Frontal cortex (tissue), 4 donors: ENCODE data around the gene IQUB. TPM values are rescaled to one million over a fixed set of nuclear protein-coding genes. Genes with fewer than 3 reads are reported as not detected.
"Not testable (repeated sequence)": the region's sequence is repeated elsewhere in the genome, so short reads cannot be mapped to it uniquely, and the experiment has no call there.

Experiments
- DNase-seq, 2 donors: peaks; one replicate each; pipeline ENCODE4 v3.0.0; 2012; ENCODE audit warnings: low spot score in 2 of 2
- FAIRE-seq: peaks from 2 replicates; lab custom pipeline; 2012; peaks lifted over from hg19 to GRCh38; lab: Jason Lieb, UNC
- total RNA-seq: library from RNA; depleted of rRNA; stranded (reverse); fragments of >200 nt; gene quantifications from one replicate; pipeline ENCODE4 v1.2.3, GENCODE V29; 2014
- donor health status: control.
- donor health status: control.
- donor health status: control.

Gene IQUB
- total RNA-seq, 1 donor from 2014 or later: 2.0 TPM

DNA sequence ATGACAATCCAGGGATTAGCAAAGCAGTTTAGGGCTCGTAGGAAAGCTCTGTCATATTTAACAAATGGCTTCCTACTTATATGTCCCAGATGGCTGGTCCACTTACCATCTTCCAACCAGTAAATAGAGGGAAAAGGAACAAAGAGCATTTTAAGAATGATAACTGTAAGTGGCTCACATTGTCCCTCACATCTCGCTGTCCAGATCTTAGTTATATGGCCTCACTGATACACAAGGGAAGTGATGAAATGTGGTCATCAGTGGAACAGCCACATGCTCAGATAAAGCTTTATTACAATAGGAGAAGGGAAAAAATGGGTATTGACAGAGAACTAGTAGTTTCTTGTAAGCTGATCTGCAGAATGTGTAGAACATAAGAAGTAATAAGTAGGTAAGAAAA is 35.8 kb downstream of the IQUB start:
- FAIRE-seq: no peak
- no peak for DNase-seq

DNA sequence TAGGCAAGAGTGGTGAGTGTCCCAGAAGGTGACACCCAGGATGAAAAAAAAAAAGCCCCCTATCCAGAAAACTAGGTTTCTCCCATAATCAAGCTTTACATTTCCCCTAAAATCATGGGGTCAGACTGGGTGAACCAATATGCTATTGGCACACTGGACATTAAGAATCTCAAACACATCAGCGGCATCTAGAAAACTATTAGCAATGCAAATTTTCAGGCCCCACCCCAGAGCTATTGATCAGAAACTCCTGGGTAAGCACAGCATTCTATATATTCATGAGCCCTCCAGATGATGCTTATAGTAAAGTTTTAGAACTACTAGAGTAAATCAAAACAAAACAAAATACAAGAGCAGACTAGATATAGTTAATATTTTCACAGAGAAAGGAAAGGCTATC is 36.4 kb downstream of the IQUB start:
- FAIRE-seq: no peak
- DNase-seq: no peak

DNA sequence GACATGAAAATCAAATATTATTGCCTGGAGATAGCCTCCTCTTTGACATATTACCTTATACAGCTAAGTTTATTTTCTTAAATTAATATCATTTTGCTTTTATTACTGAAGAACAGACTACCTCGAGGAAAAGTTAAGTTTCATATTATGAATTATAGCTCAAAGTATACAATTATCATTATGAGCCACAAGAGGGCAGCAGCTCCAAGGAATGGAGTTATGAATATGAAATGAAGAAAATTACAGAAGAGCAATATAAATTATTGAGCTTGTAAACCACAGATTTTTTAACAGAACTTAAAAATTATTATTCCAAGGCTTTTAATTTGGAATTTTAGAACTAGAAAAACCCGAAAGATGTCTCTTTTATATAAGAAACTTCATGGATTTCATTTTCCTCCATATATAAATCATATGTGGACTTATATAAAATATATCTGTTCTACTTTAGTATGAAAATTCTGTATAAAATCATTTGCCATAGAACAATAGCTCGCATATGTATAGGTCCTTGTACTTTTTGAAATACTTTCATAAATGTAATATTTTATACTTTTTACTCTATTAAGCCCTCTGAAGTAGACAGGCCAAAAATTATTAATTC is 40.1 kb downstream of the IQUB start:
- FAIRE-seq: peak; percentile 92

DNA sequence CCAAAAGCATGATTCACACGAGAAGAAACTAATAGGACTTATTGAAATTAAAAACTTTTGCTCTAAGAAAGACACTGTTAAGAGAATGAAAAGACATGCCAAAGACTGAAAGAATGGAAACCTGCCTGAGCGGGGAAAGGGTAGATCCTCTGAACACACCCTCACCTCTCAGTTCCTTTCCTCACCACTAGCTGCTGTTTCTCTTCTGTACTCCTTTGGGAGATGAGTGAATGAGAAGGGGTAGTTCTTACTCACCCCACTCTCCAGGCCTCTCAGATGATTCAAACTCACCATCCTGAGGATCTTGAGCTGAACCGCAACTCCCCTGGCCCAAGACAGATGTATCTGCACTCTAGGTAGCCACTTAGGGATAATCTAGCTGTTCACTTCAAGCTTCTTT is 41.9 kb downstream of the IQUB start:
- DNase-seq (no peak), FAIRE-seq (no peak)

More for the DNA sequence above, 40.1 kb downstream of the IQUB start:
- DNase-seq: peak; percentile 5 to 18

DNA sequence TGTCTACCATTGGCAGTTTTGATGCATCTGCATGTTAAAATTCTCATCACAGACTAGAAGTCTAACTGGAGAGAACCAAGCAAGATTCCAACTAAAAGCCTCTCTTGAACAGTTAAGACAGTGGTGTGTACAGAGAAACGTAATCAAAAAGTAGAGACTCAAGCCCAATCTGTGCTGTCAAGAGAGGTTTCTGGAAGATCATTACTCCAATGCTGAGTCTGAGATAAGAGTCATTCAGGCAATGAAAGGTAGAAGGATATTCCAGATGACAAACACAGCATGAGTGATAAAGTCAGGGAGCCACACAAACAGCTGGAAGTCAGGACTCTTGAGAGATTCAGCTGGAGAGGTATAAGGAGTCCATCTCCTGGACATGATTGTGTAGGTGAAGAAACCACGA is 48.7 kb downstream of the IQUB start:
- FAIRE-seq (no peak), DNase-seq (no peak)

DNA sequence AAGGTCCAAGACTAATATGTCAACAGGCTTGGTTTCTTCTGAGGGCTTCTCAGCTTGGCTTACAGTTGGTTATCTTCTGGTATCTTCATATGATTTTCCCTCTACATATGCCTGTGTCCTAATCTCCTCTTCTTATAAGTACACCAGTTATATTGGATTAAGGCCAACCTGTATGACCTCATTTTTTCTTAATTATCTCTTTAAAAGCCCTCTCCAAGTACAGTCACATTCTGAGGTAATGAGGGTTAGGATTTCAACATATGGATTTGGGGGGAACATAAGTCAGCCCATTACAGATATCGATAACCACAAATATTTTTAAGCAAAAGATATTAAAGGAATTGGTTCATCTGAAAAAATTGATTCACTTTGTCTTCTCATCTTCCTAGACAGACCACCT is 49.2 kb downstream of the IQUB start:
- FAIRE-seq: no peak
- no peak for DNase-seq

DNA sequence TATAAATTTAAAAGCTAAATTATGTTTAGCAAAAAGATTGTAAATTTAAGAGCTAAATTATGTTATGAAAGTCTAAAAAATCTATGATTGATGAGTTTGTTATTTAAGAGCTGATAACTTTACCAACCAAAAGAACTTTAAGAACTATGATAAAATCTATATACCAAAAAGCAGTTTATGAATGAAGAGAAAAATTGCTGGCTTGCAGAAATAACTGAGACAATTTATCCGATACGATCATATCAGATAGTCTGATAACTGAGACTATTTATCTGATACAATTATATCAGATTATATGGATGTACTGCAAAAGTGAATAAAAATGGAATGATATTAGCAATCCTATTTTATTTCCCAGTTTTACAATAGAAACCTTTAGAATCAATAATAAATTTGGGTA is 50.2 kb downstream of the IQUB start:
- no peak for FAIRE-seq
- no peak for DNase-seq

DNA sequence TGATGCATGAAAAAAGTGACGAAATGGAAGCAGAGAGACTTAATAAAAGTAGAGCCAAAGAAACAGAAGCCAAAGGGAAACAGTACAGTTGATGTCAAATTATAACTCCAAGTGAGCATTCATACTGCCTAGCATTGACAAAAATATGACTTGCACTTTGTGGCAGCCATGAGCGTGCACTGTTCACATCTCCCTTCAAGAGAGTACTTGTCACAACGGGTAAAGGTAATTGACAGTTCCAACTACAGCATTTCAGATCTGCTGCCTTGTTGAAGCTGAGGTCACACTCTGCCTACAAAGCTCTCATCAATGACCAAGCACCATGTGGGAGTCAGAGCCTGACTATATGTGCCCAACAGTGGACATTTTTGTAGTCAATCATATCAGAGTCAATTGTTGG is 54.3 kb downstream of the IQUB start:
- FAIRE-seq (no peak), DNase-seq (no peak)

DNA sequence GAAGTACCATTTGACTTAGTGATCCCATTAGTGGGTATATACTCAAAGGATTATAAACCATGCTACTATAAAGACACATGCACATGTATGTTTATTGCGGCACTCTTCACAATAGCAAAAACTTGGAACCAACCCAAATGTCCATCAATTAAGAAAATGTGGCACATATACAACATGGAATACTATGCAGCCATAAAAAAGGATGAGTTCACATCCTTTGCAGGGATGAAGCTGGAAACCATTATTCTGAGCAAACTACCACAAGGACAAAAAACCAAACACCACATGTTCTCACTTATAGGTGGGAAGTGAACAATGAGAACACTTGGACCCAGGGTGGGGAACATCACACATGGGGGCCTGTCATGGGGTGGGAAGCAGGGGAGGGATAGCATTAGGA is 56.3 kb downstream of the IQUB start:
- not testable (repeated sequence) for FAIRE-seq, DNase-seq

DNA sequence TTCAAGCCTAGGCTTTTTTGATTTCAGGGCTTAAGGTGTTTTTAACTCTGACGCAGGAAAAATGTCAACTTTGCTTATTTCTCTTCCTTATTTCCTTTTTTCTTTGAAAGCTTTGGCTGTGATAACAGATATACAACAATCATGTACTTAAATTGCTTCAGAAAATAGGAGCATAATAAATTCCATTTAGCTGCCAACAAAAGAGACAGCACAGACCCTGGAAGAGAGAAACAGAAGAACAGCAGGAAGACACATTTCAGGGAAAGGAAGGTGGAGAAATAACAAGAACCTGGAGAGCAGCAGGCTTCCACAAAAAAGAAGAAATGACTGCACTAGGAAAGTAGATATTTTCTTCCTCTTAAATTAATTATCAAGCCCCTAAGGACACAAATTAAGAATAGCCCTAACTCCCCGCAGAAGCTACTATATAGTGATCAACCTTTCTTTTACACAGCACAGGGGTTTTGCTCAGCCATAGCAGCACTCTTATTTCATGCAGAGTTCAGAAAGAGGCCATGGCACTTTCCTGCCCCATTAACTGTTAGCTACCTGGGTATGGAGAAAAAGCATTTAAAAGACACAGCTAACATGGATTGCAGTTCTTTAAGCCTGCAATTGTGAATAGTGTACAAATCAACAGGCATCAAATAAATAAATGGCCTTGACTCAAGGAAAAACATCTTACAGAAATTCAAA is 61.5 kb downstream of the IQUB start:
- DNase-seq: no peak

DNA sequence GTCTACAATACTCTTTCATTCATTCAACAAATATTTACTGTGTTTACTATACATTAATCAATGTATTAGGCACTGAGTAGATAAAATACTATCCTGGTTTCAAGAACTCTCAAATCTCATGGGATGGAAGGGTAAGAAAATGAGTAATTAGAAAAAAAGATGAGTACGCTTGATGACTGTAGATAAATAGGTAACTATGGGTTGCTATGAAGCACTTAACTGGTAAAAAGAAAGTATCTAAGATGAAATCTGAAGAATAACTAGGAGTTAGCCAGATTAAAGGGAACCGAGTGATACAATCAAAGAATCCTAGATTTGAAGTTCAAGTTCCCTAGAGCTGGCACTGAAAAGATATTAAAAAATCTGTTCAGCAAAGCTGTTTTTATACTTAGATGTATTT is 62.1 kb downstream of the IQUB start:
- DNase-seq: no peak
- FAIRE-seq: no peak

More for the DNA sequence above, 61.5 kb downstream of the IQUB start:
- no peak for FAIRE-seq

DNA sequence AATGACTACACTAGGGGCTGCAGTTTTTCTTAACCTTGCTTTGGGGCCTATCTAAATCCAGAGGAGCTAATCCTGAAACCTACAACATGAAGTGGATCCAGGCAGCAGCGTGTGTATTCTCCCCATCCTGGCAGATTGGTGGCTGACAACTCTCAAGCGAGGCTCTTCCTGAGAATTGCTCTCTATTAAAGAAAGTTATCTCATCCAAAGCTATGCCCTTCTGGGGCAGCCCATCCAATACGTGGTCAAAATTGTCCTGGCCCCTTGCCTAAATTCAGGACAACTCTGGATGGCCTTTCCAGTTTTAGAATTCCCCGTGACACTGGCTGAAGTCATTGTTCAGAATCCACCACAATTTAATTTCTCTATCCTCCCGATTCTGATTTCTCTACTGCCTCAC is 66.1 kb downstream of the IQUB start:
- DNase-seq (no peak), FAIRE-seq (no peak)

DNA sequence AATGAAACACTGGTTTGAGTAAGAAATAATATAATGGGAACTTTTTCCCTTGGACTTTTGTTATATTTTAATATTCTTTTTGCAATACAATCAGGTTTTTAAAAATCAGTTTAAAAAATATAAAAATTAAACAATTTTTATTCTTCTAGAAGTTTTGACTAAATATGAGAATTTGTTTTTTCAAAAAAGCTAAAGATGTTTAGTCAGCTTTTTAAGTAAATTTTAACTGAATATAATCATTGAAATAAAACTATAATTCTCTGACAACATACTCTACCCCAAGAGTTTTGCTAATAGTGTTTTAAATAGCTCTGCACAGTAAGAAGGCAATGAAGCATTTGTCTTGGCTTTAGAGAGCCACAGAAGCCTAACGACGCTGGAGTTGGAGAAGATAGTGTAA is 70.5 kb downstream of the IQUB start:
- DNase-seq (no peak), FAIRE-seq (peak; percentile 80)

DNA sequence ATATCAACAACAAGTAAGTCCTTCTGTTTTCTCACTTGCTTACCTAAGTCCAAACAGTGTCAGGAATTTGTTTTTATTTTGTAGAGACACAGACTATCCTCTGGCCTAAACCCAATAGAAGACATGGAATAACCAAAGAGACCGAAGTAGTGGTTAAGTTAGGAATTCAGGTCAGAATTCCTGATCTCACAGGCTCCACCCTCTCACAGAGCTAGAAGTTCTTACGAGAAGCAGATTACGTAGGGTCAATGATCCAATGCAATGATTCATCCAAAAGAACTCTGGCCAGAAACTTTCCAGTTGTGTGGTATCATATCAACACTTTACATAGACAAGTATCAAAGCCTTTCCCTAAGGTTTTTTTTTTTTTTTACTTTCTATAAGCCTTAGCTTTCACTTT is 73.8 kb downstream of the IQUB start:
- no peak for FAIRE-seq
- no peak for DNase-seq

DNA sequence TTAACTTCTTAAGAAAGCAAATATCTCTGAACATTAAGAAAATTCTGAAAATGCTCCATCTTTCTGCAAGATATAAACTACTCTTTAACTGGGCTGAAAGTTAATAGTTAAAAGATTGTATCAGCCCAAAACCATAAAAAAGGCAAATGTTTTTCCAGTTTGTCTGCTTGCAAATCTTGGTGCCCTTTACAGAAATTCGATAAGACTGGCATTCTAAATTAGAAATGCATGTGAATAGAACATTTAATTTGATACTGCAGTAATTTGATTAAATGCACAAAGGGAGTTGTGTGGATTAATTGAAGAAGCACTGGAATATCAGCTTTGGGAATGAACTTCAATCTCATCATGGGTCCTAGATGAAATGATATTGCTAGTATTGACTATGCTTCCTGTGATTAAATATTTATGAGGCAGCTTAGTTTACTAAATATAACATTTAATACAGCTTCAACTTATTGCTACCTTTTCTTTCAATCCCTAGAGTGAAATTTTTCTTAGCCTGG is 78.4 kb downstream of the IQUB start:
- FAIRE-seq (no peak), DNase-seq (no peak)

DNA sequence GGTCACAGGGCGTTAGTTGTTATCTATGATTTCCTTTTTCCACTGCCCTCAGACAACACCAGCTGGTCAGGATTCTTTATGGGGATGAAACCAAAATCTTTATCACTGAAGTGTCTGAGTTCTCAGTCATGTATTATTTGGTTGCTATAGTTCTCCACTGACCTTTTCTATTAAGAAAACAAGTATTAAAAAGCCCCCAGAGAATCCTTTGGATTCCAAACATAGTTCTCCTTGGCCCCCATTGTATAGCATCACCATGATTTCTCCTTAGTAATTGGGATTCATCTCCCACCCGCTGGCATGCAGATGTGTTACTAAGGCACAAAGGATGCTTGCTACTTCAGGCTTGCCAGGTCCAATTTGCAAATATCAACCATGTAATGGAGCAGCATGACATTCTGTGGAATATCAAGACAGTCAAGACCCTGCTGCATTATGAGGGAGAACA is 94.3 kb downstream of the IQUB start:
- DNase-seq: no peak
- FAIRE-seq: no peak

DNA sequence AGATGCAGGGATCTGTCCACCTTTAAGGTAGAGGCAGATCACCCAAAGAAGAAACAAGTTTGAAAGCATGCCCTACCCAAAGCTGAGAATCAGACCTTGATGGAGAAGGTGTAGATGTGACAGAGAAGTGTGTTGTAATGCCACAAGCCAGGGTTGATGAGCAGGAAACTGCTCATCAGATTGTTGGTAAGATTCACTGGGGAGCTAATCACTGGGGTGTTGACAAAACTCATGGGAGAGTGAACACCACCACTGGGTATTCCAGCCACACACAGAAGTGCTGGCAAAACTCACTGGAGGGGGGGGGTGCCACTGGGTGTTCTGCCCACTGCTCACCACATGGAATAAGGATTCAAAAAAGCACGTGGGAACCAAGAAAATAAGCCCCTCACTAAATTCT is 95.2 kb downstream of the IQUB start:
- DNase-seq: no peak
- FAIRE-seq: no peak

DNA sequence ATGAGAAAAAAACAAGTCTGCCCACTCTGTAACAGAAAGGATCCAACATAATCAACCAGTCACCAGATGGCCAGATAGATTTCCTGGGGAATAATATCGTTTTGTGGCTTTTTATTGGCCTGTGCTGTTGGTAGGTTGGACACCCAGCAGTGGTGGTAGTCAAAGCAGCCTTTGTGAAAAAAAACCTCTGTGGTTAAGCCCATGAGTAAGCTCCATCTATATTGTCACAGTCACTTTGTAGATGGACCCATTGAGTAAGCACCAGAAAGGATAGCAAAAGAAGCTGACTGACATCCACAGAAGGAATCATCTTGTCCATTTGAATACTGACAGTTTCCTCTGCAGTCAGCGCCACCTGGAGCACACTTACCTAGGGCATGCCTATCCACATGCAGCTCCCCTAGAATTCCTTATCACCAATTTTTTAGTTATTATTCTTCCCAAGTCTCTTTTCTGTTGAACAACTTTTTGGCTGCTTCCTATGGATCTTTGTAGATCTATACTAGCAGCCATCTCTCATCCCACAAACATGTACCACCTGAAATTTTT is 96.9 kb downstream of the IQUB start:
- DNase-seq: no peak
- no peak for FAIRE-seq

DNA sequence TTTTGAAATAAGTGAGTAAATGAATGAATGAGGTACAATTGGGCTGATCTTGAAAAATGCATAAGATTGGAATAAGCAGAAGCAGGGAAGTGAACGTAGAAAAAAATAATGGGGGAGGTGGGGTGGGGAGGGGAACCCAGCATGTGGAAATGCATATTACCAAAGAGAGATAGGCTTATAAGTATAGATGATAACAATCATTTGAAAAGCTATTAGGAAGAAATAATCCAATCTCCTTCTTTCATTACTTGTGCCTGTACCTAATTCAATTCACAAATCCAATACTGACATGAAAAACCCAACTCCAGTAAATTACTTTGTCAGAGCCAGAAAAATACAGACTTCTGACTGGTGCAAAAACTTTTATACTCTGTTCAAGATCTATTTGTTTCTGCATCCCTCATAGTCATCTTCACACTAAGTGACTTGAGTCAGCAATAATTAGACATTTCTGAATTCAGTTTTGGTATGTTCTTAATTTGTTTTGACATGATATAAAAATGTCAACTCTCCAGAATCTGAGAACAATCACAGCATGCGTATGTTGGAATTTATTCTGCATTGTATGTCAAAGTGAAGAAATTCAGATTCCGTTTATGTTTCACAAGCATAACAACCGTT is 99.2 kb downstream of the IQUB start:
- FAIRE-seq (no peak), DNase-seq (no peak)

DNA sequence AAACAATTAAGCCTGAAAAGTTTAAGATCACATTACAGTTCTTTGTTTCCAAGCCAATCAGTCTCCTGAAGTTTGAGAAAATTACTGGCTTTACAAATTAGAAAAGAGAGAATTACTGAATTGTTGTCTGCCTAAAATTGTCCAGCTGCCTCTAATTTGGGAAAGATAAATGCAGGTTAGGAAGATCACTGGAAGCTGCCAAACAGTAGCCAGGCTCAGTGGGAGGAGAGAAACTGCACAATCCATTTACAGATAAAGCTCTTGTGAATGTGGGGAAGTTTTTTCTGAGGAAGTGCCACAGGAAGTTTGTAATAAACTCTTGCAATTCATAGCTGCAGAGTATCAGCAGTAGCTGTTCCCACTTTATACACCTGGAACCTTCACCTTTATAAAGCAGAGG is 100.7 kb downstream of the IQUB start:
- DNase-seq (no peak), FAIRE-seq (no peak)

DNA sequence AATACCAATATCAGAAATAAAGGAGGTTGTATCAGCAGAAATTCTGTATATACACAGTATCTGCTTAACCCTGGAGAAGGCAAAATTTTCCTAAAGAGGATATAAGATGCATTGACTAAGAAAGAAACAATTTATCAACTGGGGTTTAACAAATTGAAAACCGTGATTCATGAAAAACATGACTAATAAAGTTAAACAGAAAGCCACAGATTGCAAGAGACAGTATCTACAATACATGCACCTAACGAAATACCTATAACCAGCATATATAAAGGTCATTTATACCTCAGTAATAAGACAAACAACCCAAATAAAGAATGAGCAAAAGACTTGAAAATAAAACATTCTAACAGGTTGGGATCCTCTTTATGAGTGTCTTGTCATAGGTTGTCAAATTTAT is 101.8 kb downstream of the IQUB start:
- no peak for FAIRE-seq
- no peak for DNase-seq
